SK-N-MC (cell line): ENCODE data around the gene OCRL.

Source experiments
- EZH2 ChIP-seq: fragments of 200-600 bp; sonication (generic); IDR thresholded peaks from one replicate; pipeline ENCODE4 v1.6.1; 2017; ENCODE audit warnings: antibody characterized with exemption
- POLR2AphosphoS5 ChIP-seq: IDR thresholded peaks from 2 replicates; pipeline ENCODE4 v1.6.1; 2012; ENCODE audit warnings: mild to moderate bottlenecking, low read depth, low read length, borderline replicate concordance

- TF ChIP-seq EZH2 (no peak), POLR2AphosphoS5 (no peak)
These were observed 101.4 kb downstream of the OCRL start for GRCh38 chrX:129641469-129641868.
